HG03060 (cell line): Measurements from ENCODE around the gene PPP2R3B.
"Not testable (repeated sequence)": the region's sequence is repeated elsewhere in the genome, so short reads cannot be mapped to it uniquely, and the experiment has no call there.

Experiments used
- ATAC-seq: cut with Tn5 transposase; IDR thresholded peaks from one replicate; pipeline ENCODE4 v1.9.1; 2021; ENCODE audit warnings: low read depth, moderate number of reproducible peaks; ENCODE audit not compliant: unreplicated experiment

PPP2R3B gene

DNA sequence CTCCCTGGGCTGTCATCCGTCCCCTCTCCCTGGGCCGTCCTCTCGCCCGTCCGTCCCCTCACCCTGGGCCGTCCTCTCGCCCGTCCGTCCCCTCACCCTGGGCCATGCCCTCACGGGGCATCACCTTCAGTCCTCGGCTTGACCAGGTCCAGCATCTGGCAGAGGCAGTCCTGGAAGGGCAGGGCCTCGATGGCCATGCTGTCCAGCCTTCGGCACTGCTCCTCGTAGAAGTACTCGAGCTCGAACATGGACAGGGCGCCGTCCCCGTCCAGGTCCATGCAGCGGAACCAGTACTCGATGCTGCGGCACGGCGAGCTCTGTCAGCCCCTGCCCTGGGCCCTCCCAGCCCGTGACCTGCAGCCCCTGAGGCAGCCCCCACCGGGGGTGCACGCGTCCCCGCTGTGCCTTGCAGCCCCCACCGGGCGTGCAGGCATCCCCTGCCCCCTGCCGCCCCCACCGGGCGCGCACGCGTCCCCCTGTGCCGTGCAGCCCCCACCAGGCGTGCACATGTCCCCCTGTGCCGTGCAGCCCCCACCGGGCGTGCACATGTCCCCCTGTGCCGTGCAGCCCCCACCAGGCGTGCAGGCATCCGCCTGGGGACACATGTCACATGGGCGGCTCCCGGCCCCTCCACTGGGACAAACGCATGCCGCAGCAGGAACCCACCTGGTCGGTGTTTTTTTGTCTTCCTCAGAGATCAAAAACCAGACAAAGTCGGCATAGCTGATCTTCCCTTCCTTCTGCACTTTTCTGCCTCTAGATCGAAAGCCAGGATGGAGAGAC, 45.9 kb downstream of the PPP2R3B start:
- no peak for ATAC-seq

DNA sequence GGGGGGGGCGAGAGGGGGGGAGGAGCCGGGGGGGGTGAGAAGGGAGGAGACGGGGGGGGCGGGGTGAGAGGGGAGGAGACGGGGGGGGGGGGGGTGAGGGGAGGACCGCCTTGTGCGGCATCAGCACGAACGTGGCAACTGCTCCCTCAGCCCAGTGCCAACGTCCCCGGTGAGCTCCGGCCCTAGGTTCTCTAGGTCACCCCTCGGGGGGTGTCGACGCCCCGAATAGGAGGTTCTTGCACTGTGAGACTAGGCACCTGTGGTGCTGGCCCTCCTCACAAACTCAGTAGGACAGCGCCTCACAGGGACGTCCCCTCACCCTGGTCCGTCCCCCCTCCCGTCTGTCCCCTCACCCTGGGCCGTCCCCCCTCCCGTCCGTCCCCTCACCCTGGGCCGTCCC, 46.6 kb downstream of the PPP2R3B start:
- ATAC-seq = no peak

DNA sequence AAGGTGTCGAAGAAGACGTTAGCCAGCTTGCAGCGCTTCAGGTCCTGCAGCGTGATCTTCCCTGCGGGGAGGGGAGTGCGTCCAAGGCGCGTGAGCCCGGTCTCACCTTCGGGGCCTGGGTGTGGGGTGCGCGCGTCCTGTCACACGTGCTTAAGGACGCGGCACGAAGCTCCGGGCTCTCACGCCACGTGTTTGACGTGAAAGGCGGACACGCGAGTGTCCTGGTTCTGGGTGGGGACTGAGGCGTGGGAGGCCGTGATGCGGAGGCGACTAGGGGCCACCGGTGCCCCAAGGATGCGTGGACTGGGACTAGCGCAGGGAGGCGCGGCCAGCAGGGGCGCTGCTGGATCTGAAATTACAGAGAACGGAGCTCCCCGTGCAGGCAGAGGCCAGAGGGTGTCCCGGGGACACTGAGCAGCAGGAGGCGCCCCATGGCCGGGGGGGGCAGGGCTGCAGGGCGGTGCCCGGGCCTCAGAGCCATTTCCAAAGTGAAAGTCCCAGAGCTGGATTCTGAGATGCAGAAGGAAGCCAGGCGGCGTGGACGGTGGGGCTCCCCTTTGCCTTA, 47.8 kb downstream of the PPP2R3B start:
- no peak for ATAC-seq

- no peak for ATAC-seq
These were observed 48.3 kb downstream of the PPP2R3B start for GRCh38 chrX:338281-338835.

DNA sequence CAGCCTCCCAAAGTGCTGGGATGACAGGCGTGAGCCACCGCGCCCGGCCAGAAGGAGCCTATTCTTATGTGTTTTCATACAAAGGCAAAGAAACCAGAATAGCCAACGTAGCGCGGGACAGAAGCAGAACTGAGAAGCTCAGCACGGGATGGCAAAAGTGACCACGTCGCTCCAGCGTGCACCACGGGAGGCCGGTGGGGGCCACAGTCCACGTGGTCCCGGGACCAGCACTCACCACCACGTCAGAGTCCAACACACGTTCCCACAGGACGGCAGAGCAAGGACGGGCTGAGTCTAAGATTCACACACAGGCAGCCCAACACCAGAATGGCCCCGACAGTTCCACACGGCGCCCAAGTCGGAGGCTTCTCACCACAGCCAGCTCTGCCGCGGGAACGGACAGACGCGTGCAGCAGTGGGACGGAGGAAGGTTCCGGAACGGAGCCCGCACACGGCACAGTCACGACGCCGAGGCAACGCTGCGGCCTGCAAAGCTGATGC, 49.3 kb downstream of the PPP2R3B start:
- ATAC-seq = no peak

- no peak for ATAC-seq
These were observed 50.5 kb downstream of the PPP2R3B start for GRCh38 chrX:336227-336626.

- no peak for ATAC-seq
These were observed 51.0 kb downstream of the PPP2R3B start for GRCh38 chrX:335758-336155.

DNA sequence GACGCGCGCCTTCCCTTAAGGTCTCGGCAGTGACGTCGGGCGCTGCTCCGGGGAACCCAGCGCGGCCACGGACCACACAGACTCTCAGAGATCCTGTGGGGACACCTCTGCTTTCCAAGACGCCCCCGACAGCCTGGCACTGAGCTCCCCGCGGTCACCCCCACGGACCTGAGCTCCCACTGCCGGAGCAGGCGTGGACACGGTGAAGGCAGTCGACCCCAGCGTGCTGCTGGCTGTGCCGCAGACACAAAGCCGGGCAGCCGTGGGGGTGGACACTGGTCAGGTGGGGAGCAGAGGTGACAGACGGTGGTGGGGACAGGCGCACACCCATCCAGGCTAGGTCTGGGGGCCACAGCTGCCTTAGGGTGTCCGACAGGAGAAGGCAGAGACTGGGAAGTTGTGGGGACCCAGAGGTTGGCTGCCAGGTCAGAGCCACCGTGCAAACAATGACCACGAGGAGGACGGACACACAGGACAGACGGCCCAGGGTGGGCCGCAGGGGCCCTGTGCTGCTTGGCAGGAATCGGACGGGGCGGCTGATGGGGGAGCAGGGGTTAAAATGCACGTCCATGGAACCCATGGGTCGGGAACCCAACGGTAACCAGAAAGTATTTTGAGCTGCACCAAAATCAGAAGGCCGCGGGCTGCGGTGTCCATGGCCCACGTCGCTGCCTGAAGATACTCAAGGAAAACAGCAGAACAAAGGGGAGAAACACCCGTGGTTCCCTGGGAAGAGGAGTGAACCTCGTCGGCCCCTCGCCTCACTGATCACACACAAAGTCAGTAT, 51.5 kb downstream of the PPP2R3B start:
- no peak for ATAC-seq

GRCh38 chrX:334331-334891, 52.3 kb downstream of the PPP2R3B start:
- no peak for ATAC-seq

DNA sequence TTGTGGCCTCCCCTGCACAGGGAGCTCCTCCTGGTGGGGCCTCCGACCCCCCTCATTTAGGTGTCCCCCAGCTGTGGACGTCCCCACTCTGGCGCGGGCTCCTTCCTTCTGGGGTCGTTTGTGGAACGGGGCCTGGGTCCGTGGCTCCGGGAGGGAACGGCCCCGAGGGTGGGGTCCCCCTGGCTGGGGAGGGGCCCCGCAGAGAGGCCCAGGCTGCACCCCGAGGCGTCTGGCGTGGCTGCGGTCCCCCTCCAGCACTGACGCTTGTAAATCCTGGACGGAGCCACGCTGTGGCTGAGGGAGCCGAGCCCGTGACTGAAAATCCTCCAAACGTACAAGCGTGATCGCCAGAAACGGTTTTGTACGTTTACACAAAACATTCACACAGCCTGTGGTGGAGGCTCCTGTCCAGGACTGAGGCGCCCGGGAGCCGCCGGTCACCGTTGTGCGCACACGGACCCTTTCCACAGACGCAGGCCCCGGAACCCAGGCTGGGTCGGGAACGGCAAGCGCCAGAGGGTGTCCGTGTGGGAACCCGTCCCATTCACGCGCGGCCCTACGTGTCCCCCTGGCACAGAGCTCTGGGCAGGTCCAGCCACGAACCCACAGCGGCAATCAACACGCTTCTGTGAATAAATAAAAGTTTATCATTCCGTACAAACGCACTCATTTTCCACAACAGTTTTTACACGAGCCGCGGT, 52.9 kb downstream of the PPP2R3B start:
- ATAC-seq = no peak

GRCh38 chrX:332916-333610, 53.6 kb downstream of the PPP2R3B start:
- ATAC-seq = no peak

GRCh38 chrX:332496-332860, 54.2 kb downstream of the PPP2R3B start:
- no peak for ATAC-seq

DNA sequence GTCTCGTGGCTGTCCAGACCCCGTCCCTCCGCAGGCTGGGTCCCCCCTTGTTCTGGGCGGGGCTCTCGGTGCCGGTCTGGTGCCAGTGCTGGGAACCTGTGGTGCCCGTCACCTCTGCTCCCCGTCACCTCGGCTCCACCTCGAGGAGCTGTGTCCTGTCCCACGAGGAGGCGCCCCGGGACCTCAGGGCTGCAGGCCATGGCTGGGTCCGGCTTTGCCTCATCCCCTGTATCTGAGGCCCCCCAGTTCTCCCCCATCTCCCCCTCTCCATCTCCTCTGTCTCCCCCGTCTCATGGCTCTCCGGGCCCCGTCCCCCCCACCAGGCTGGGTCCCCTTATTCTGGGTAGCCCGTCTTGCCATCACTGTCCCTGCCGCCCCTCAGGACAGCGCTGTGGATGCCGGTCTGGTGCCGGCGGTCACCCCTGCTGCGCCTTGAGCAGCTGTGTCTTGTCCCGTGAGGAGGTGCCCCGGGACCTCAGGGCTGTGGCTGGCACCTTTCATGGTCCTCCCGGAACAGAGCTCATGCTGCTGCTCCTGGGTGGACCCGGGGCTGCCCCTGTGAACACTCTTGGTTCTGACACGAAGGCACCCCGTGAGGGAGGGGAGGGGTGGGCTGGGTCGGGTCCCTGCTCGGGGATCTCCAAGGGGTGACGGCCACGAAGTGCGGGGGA, 54.7 kb downstream of the PPP2R3B start:
- ATAC-seq = no peak

GRCh38 chrX:331151-331824, 55.4 kb downstream of the PPP2R3B start:
- no peak for ATAC-seq

DNA sequence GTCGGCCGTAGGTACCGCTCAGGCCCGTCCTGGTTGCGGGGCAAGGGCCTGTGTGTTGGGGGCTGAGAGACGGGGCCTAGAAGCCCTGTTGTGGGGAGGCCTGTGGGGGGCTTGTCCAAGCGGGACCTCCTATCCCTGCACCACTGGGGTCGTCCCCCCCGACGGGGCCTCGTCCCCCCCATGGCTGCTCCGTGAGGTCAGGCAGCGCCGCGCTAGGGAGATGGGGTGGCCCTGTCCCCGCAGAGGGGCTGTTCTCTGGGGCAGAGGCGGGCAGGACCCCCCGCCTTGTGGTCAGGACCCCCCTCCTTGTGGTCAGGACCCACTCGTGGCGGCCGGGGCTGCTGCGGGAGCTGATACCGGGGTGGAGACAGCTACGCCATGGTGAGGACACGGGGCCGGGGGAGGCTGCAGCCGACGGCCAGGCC, 56.0 kb downstream of the PPP2R3B start:
- ATAC-seq = no peak

DNA sequence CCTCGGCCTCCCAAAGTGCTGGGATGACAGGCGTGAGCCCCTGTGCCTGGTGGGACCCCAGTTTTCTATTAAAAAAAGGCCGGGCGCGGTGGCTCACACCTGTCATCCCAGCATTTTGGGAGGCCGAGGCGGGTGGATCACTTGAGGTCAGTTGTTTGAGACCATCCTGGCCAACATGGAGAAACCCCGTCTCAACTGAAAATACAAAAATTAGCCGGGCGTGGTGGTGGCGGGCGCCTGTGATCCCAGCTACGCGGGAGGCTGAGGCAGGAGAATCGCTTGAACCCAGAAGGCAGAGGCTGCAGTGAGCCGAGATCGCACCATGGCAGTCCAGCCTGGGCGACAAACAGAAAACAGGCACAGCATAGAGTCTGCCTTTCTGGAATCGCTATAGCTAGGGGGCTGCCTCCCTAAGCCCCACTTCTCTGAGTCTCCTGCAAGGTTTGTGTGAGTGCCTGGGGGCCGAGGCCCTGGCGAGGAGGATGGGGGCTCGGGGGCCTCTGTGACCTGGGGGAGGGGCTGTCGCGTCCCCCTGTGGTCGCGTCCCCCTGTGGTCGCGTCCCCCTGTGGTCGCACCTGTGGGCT, 56.5 kb downstream of the PPP2R3B start:
- ATAC-seq = not testable (repeated sequence)

- no peak for ATAC-seq
These were observed 57.3 kb downstream of the PPP2R3B start for GRCh38 chrX:329291-329910.

- ATAC-seq = no peak
These were observed 59.0 kb downstream of the PPP2R3B start for GRCh38 chrX:327660-328126.
